Body of pancreas (tissue), 4 donors: ENCODE results near the gene UBE2E1. TPM values are rescaled to one million over a fixed set of nuclear protein-coding genes. Genes with fewer than 3 reads are reported as not detected.

Source experiments
- ATAC-seq: fragments of 150-250 bp; one replicate; pipeline ENCODE4 v1.9.1; 2016
- DNase-seq, 4 donors: peaks; one replicate each; pipeline ENCODE4 v3.0.0-alpha.2; 2019
- H3K27ac ChIP-seq, 4 donors: fragments of 200-600 bp; sonication (generic); 1 replicate in 3 of 4; 2 replicates in 1 of 4; pipeline versions ENCODE4 v1.5.1 to v1.6.1; 2016 to 2019; ENCODE audit warnings: mild to moderate bottlenecking in 1 of 4, mixed read lengths in 1 of 4, moderate library complexity in 1 of 4
- H3K27me3 ChIP-seq, 2 donors: fragments of 200-600 bp; sonication (generic); one replicate each; pipeline ENCODE4 v1.6.0; 2016; ENCODE audit warnings: mild to moderate bottlenecking in 1 of 2
- H3K36me3 ChIP-seq, 2 donors: fragments of 200-600 bp; sonication (generic); replicated peaks in 1 of 2; 2 replicates each; pipeline ENCODE4 v1.5.1; 2016; ENCODE audit warnings: low read depth in 2 of 2; ENCODE audit not compliant: insufficient read depth in 1 of 2
- H3K4me1 ChIP-seq: fragments of 200-600 bp; sonication (generic); one replicate; pipeline ENCODE4 v1.6.0; 2016
- H3K4me3 ChIP-seq, 2 donors: fragments of 200-600 bp; sonication (generic); 1 replicate in 1 of 2; 2 replicates in 1 of 2; pipeline ENCODE4 v1.5.1; 2016 to 2019
- H3K9me3 ChIP-seq, 3 donors: fragments of 200-600 bp; sonication (generic); 1 replicate in 2 of 3; 2 replicates in 1 of 3; pipeline ENCODE4 v1.5.1; 2016
- POLR2A ChIP-seq, 3 donors: fragments of 450-650 bp; IDR thresholded peaks; one replicate each; pipeline ENCODE4 v1.6.1; 2016; ENCODE audit warnings: antibody characterized with exemption in 3 of 3, mild to moderate bottlenecking in 2 of 3
- WGBS, 2 donors: methylation state at CpG; one replicate each; pipeline ENCODE4 v1.1.5; 2017; 5-methylcytosine and 5-hydroxymethylcytosine counted together
- intact Hi-C: fragments of 100-400 bp; cut with DNase I; formaldehyde crosslinking; loops from one replicate; pipeline ENCODE4 v1.15.1; 2023
- total RNA-seq, 2 donors: library from RNA; depleted of rRNA; stranded (reverse); fragments of >200 nt; gene quantifications; one replicate each; pipeline ENCODE4 v1.1.0, GENCODE V29; 2016
- TF ChIP-seq, protein P1 (sequence below), 7 experiments: fragments of 450-650 bp in 4 of 7; fragments of 200-600 bp in 3 of 7; sonication (generic) in 3 of 7; IDR thresholded peaks; one replicate each; pipeline ENCODE4 v1.5.1; 2016 to 2019; ENCODE audit warnings: antibody characterized with exemption in 7 of 7

UBE2E1 gene
- total RNA-seq, 2 donors from 2014 or later, result 21.1 to 30.9 TPM

DNA sequence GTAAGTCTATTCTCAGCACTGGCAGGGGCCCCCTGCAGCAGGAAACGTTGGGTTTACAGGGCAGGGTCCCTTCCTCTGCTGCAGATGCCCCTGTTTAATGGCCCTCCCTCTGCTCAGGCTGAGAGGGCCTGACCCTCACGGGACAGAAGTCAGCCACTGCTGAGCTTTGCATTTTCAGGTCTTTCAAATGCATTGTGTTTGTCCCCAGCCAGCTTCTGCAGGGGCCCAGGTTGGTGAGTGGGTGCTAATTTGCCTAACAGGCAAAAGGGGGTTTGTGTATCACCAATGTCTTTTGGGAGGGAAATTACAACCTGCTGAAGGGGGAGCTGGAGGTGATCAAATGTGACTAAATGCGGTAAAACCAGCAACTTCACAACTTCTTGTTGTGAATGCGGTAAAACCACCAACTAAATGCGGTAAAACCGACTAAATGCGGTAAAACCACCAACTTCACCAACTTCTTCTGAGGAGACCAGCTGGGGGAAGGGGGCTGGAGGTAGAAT, 44.8 kb upstream of the UBE2E1 start:
- no peaks in the 10 kb centered on the region for H3K27me3 ChIP-seq
- no peak overlapping the region for H3K4me3 ChIP-seq
- no peak for DNase-seq
- intact Hi-C loops, result no loop called here
- whole genome bisulfite sequencing, 2 donors, result 71 to 73% methylated on average over 7 of the region's 7 CpGs
- H3K9me3 ChIP-seq, result no peaks in the 10 kb centered on the region
- ATAC-seq, result no peak
- no peaks in the 10 kb centered on the region for H3K4me1 ChIP-seq
- TF ChIP-seq, protein P1, sequence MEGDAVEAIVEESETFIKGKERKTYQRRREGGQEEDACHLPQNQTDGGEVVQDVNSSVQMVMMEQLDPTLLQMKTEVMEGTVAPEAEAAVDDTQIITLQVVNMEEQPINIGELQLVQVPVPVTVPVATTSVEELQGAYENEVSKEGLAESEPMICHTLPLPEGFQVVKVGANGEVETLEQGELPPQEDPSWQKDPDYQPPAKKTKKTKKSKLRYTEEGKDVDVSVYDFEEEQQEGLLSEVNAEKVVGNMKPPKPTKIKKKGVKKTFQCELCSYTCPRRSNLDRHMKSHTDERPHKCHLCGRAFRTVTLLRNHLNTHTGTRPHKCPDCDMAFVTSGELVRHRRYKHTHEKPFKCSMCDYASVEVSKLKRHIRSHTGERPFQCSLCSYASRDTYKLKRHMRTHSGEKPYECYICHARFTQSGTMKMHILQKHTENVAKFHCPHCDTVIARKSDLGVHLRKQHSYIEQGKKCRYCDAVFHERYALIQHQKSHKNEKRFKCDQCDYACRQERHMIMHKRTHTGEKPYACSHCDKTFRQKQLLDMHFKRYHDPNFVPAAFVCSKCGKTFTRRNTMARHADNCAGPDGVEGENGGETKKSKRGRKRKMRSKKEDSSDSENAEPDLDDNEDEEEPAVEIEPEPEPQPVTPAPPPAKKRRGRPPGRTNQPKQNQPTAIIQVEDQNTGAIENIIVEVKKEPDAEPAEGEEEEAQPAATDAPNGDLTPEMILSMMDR (IDR thresholded peaks at IDR 0.05), result no peak
- no peak for TF ChIP-seq POLR2A (IDR thresholded peaks at IDR 0.05)
- H3K27ac ChIP-seq, result no peak overlapping the region
- H3K36me3 ChIP-seq, result no peaks in the 10 kb centered on the region

DNA sequence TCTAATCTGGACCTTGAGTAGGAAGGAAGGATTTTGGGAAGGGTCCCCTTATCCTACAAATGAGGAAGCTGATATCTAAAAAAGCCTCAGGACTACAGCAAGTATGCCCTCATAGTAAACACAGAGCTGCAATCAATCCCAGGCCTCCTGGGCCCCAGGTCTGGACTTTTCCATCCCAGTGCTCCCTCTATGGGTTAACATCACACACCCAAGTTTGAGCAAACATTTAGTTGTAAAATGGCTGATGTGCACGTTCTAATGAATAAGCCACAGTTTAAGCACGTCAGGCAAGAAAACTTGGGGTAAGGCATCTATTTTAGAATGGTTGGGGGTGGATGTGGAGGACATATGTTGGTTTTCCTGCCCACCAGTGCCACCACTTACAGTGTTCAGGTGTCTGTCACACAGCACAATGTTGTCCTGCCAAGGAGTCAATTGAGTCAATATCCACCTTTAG, 44.3 kb upstream of the UBE2E1 start:
- no peak for ATAC-seq
- no peaks in the 10 kb centered on the region for H3K36me3 ChIP-seq
- intact Hi-C loops, result no loop called here
- H3K27me3 ChIP-seq, result no peaks in the 10 kb centered on the region
- DNase-seq, result peak in 1 of 4 donors; percentile 26
- H3K4me1 ChIP-seq, result no peaks in the 10 kb centered on the region
- no peaks in the 10 kb centered on the region for H3K9me3 ChIP-seq
- TF ChIP-seq POLR2A (IDR thresholded peaks at IDR 0.05), result no peak
- TF ChIP-seq, protein P1 (IDR thresholded peaks at IDR 0.05), result peak in 2 of 7 experiments; percentile 31 to 36
- H3K27ac ChIP-seq, result no peak overlapping the region
- H3K4me3 ChIP-seq, result no peak overlapping the region
- WGBS, 2 donors, result 29 to 37% methylated on average over 2 of the region's 2 CpGs

DNA sequence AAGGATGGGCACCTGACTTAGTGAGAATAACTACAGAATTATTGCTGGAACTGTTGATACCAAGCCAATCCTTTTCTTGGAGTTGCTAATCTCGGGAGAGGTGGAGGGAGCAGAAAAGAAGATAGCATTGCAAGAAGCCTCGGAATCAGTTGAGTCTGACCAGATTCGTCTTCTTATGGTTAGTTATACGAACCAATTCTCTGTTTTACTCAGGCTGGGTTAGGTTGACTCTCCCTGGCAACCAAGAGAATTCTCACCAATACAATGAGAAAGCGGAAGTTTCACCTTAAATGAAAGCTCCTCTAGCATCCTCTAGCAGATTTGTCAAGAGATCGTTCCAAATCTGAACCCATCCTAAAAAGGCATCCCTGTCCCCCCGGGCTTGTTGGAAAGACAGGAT, 43.5 kb upstream of the UBE2E1 start:
- ATAC-seq, result no peak
- Histone ChIP-seq H3K4me1 (no peaks in the 10 kb centered on the region), H3K27ac (no peak overlapping the region), H3K4me3 (no peak overlapping the region), H3K9me3 (no peaks in the 10 kb centered on the region), H3K36me3 (no peaks in the 10 kb centered on the region), H3K27me3 (no peaks in the 10 kb centered on the region)
- TF ChIP-seq POLR2A (IDR thresholded peaks at IDR 0.05), result no peak
- TF ChIP-seq, protein P1 (IDR thresholded peaks at IDR 0.05), result no peak
- DNase-seq, result no peak
- WGBS, 2 donors, result 82 to 88% methylated on average over 7 of the region's 7 CpGs
- intact Hi-C loops, result no loop called here

DNA sequence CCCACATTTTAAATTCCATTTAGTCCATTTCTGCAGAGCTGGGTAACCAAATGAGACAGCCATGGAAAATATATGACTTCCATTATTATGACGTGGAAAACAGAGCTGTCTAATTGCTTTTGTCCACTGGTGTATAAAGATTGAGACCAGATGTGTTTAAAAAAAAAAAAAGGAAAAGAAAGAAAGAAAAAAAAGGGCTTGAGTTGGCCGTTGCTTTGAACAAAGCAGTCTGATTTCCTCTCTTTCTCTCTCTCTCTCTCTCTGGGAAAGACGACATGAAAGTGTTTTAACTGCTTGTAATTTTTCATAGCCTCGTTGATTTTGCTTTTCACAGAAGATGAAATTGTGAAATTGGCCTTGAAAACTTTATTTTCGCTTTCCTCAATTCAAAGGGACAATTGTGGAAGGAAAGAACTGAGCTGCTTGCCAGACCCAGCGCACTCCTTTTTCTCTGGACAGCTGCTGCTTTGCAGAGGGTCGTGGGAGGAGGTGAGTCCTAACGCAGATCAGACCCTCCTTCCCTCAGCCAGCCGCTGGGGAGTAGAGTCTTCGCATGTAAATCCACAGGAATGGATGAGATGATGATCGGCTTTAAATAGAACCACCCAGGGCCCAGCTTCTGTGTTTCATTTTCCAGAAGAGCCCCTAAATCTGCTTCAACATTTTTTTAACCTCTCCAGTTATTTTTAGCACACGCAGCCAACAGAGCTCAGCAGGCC, 42.8 kb upstream of the UBE2E1 start:
- Histone ChIP-seq H3K4me1 (no peaks in the 10 kb centered on the region), H3K4me3 (no peak overlapping the region), H3K27me3 (no peaks in the 10 kb centered on the region), H3K9me3 (no peaks in the 10 kb centered on the region), H3K27ac (no peak overlapping the region), H3K36me3 (no peaks in the 10 kb centered on the region)
- TF ChIP-seq, protein P1 (IDR thresholded peaks at IDR 0.05), result no peak
- TF ChIP-seq POLR2A (IDR thresholded peaks at IDR 0.05), result no peak
- no peak for DNase-seq
- ATAC-seq, result no peak
- 42 to 54% methylated on average over 12 of the region's 12 CpGs for WGBS, 2 donors
- intact Hi-C loops, result no loop called here

DNA sequence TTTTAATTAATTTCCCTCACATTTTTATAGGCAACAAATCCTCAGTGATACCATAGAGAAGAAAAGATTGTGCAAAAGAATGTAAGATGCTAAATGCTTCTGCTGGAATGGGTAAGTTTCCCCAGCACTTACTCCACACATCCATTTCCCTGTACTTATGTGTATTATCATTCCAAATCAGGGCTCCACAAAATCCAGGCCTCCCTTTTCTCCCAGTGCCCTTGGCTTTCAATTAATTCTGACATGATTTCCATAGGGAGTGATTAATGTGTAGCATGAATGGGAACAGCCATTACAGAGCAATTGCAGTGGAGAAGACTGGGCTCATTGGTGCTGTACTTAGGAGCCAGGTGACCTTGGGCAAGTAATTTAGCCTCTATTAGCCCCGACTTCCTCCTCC, 41.3 kb upstream of the UBE2E1 start:
- ATAC-seq, result no peak
- H3K27ac ChIP-seq, result no peak overlapping the region
- no peak for DNase-seq
- no peak overlapping the region for H3K4me3 ChIP-seq
- H3K9me3 ChIP-seq, result no peaks in the 10 kb centered on the region
- H3K27me3 ChIP-seq, result no peaks in the 10 kb centered on the region
- no peaks in the 10 kb centered on the region for H3K36me3 ChIP-seq
- intact Hi-C loops, result no loop called here
- TF ChIP-seq, protein P1 (IDR thresholded peaks at IDR 0.05), result no peak
- no peak for TF ChIP-seq POLR2A (IDR thresholded peaks at IDR 0.05)
- no peaks in the 10 kb centered on the region for H3K4me1 ChIP-seq
- 44 to 67% methylated on average over 1 of the region's 1 CpG for WGBS, 2 donors
